Measurements from ENCODE around the gene RNF212B.
"Not testable (repeated sequence)": the region's sequence is repeated elsewhere in the genome, so short reads cannot be mapped to it uniquely, and the experiment has no call there.

RNF212B gene

GRCh38 chr14:23215421-23215820 lies 22.3 kb upstream of the RNF212B start:
- no peak overlapping the region for H3K4me3 ChIP-seq (ENCODE audit: low read depth, low read length)
- H3K9ac ChIP-seq (ENCODE audit: low read depth, low read length), result no peak overlapping the region
- H3K27me3 ChIP-seq (ENCODE audit: control insufficient read depth, insufficient read depth, low read length), result no peaks in the 10 kb centered on the region; the same call in 1 of the 2 replicates

GRCh38 chr14:23217032-23218020 lies 20.4 kb upstream of the RNF212B start:
- H3K9ac ChIP-seq (ENCODE audit: low read depth, low read length), result no peak overlapping the region
- H3K27ac ChIP-seq (ENCODE audit: low read depth, low read length), result no peak overlapping the region
- H3K27me3 ChIP-seq (ENCODE audit: control insufficient read depth, insufficient read depth, low read length), result no peaks in the 10 kb centered on the region; the same call in 1 of the 2 replicates
- H3K9me3 ChIP-seq (ENCODE audit: control insufficient read depth, insufficient read depth, low read length), result peaks cover 4% of the 10 kb centered on the region; the same call in 1 of the 2 replicates
- no peak overlapping the region for H3K4me3 ChIP-seq (ENCODE audit: low read depth, low read length)
- no peaks in the 10 kb centered on the region for H3K36me3 ChIP-seq (ENCODE audit: control insufficient read depth, insufficient read depth, low read length)
- H3K4me1 ChIP-seq (ENCODE audit: control insufficient read depth, insufficient read depth, low read length), result 0 out of 2 replicates have a peak, but pooled peaks cover 7% of the 10 kb centered on the region

More at GRCh38 chr14:23215421-23215820, 22.3 kb upstream of the RNF212B start:
- no peaks in the 10 kb centered on the region for H3K36me3 ChIP-seq (ENCODE audit: control insufficient read depth, insufficient read depth, low read length)
- peaks cover 4% of the 10 kb centered on the region; the same call in 1 of the 2 replicates for H3K9me3 ChIP-seq (ENCODE audit: control insufficient read depth, insufficient read depth, low read length)
- no peak overlapping the region for H3K27ac ChIP-seq (ENCODE audit: low read depth, low read length)
- H3K4me1 ChIP-seq (ENCODE audit: control insufficient read depth, insufficient read depth, low read length), result 0 out of 2 replicates have a peak, but pooled peaks cover 7% of the 10 kb centered on the region

- no peaks in the 10 kb centered on the region; the same call in 1 of the 2 replicates for H3K27me3 ChIP-seq (ENCODE audit: control insufficient read depth, insufficient read depth, low read length)
- H3K27ac ChIP-seq (ENCODE audit: low read depth, low read length), result no peak overlapping the region
- no peak overlapping the region for H3K9ac ChIP-seq (ENCODE audit: low read depth, low read length)
- peaks cover 4% of the 10 kb centered on the region; the same call in 1 of the 2 replicates for H3K9me3 ChIP-seq (ENCODE audit: control insufficient read depth, insufficient read depth, low read length)
- 0 out of 2 replicates have a peak, but pooled peaks cover 7% of the 10 kb centered on the region for H3K4me1 ChIP-seq (ENCODE audit: control insufficient read depth, insufficient read depth, low read length)
- no peaks in the 10 kb centered on the region for H3K36me3 ChIP-seq (ENCODE audit: control insufficient read depth, insufficient read depth, low read length)
- no peak overlapping the region for H3K4me3 ChIP-seq (ENCODE audit: low read depth, low read length)
These were observed 18.7 kb upstream of the RNF212B start for GRCh38 chr14:23219075-23219474.

- H3K36me3 ChIP-seq (ENCODE audit: control insufficient read depth, insufficient read depth, low read length), result not testable (repeated sequence)
These were observed 12.8 kb upstream of the RNF212B start for GRCh38 chr14:23224958-23225357.

GRCh38 chr14:23227566-23227965 lies 10.2 kb upstream of the RNF212B start:
- peaks cover 4% of the 10 kb centered on the region; the same call in 1 of the 2 replicates for H3K9me3 ChIP-seq (ENCODE audit: control insufficient read depth, insufficient read depth, low read length)
- H3K9ac ChIP-seq (ENCODE audit: low read depth, low read length), result no peak overlapping the region
- H3K4me1 ChIP-seq (ENCODE audit: control insufficient read depth, insufficient read depth, low read length), result no peaks in the 10 kb centered on the region
- H3K27me3 ChIP-seq (ENCODE audit: control insufficient read depth, insufficient read depth, low read length), result no peaks in the 10 kb centered on the region
- H3K27ac ChIP-seq (ENCODE audit: low read depth, low read length), result no peak overlapping the region
- no peaks in the 10 kb centered on the region for H3K36me3 ChIP-seq (ENCODE audit: control insufficient read depth, insufficient read depth, low read length)
- no peak overlapping the region for H3K4me3 ChIP-seq (ENCODE audit: low read depth, low read length)

More at GRCh38 chr14:23224958-23225357, 12.8 kb upstream of the RNF212B start:
- H3K4me1 ChIP-seq (ENCODE audit: control insufficient read depth, insufficient read depth, low read length); H3K4me3 ChIP-seq (ENCODE audit: low read depth, low read length); H3K9me3 ChIP-seq (ENCODE audit: control insufficient read depth, insufficient read depth, low read length); H3K27me3 ChIP-seq (ENCODE audit: control insufficient read depth, insufficient read depth, low read length); H3K27ac ChIP-seq (ENCODE audit: low read depth, low read length); H3K9ac ChIP-seq (ENCODE audit: low read depth, low read length): not testable (repeated sequence)

GRCh38 chr14:23228812-23229211 lies 8.9 kb upstream of the RNF212B start:
- Histone ChIP-seq H3K27ac (ENCODE audit: low read depth, low read length) (no peak overlapping the region), H3K27me3 (ENCODE audit: control insufficient read depth, insufficient read depth, low read length) (no peaks in the 10 kb centered on the region), H3K36me3 (ENCODE audit: control insufficient read depth, insufficient read depth, low read length) (no peaks in the 10 kb centered on the region), H3K9ac (ENCODE audit: low read depth, low read length) (no peak overlapping the region), H3K4me3 (ENCODE audit: low read depth, low read length) (no peak overlapping the region), H3K4me1 (ENCODE audit: control insufficient read depth, insufficient read depth, low read length) (no peaks in the 10 kb centered on the region), H3K9me3 (ENCODE audit: control insufficient read depth, insufficient read depth, low read length) (peaks cover 4% of the 10 kb centered on the region; the same call in 1 of the 2 replicates)

GRCh38 chr14:23232241-23232808 lies 5.4 kb upstream of the RNF212B start:
- not testable (repeated sequence) for H3K4me3 ChIP-seq (ENCODE audit: low read depth, low read length); H3K9me3 ChIP-seq (ENCODE audit: control insufficient read depth, insufficient read depth, low read length); H3K9ac ChIP-seq (ENCODE audit: low read depth, low read length); H3K27me3 ChIP-seq (ENCODE audit: control insufficient read depth, insufficient read depth, low read length); H3K4me1 ChIP-seq (ENCODE audit: control insufficient read depth, insufficient read depth, low read length); H3K36me3 ChIP-seq (ENCODE audit: control insufficient read depth, insufficient read depth, low read length); H3K27ac ChIP-seq (ENCODE audit: low read depth, low read length)

GRCh38 chr14:23240661-23241060 lies 2.9 kb downstream of the RNF212B start:
- Histone ChIP-seq H3K27ac (ENCODE audit: low read depth, low read length) (no peak overlapping the region), H3K4me1 (ENCODE audit: control insufficient read depth, insufficient read depth, low read length) (peaks cover 5% of the 10 kb centered on the region), H3K9ac (ENCODE audit: low read depth, low read length) (no peak overlapping the region), H3K4me3 (ENCODE audit: low read depth, low read length) (no peak overlapping the region), H3K27me3 (ENCODE audit: control insufficient read depth, insufficient read depth, low read length) (no peaks in the 10 kb centered on the region; the same call in 1 of the 2 replicates), H3K36me3 (ENCODE audit: control insufficient read depth, insufficient read depth, low read length) (no peaks in the 10 kb centered on the region), H3K9me3 (ENCODE audit: control insufficient read depth, insufficient read depth, low read length) (no peaks in the 10 kb centered on the region)

GRCh38 chr14:23241061-23241715 lies 3.5 kb downstream of the RNF212B start:
- not testable (repeated sequence) for H3K4me3 ChIP-seq (ENCODE audit: low read depth, low read length); H3K9me3 ChIP-seq (ENCODE audit: control insufficient read depth, insufficient read depth, low read length); H3K9ac ChIP-seq (ENCODE audit: low read depth, low read length); H3K27ac ChIP-seq (ENCODE audit: low read depth, low read length); H3K36me3 ChIP-seq (ENCODE audit: control insufficient read depth, insufficient read depth, low read length); H3K27me3 ChIP-seq (ENCODE audit: control insufficient read depth, insufficient read depth, low read length); H3K4me1 ChIP-seq (ENCODE audit: control insufficient read depth, insufficient read depth, low read length)

- no peaks in the 10 kb centered on the region; the same call in 1 of the 2 replicates for H3K27me3 ChIP-seq (ENCODE audit: control insufficient read depth, insufficient read depth, low read length)
- no peaks in the 10 kb centered on the region for H3K9me3 ChIP-seq (ENCODE audit: control insufficient read depth, insufficient read depth, low read length)
- H3K4me1 ChIP-seq (ENCODE audit: control insufficient read depth, insufficient read depth, low read length), result peaks cover 5% of the 10 kb centered on the region
- no peak overlapping the region for H3K27ac ChIP-seq (ENCODE audit: low read depth, low read length)
- no peak overlapping the region for H3K4me3 ChIP-seq (ENCODE audit: low read depth, low read length)
- H3K36me3 ChIP-seq (ENCODE audit: control insufficient read depth, insufficient read depth, low read length), result no peaks in the 10 kb centered on the region
- H3K9ac ChIP-seq (ENCODE audit: low read depth, low read length), result no peak overlapping the region
These were observed 4.3 kb downstream of the RNF212B start for GRCh38 chr14:23242076-23242475.

Measured in HUES48 (cell line).